Neuronal stem cell (in vitro differentiated cells): ENCODE measurements around the gene CHODL.

ENCODE experiments used
- DNase-seq: peaks from one replicate; pipeline ENCODE4 v3.0.0-alpha.2; 2013; ENCODE audit warnings: low spot score
- H2AFZ ChIP-seq: one replicate; pipeline ENCODE4 v1.6.1; 2013; ENCODE audit warnings: mild to moderate bottlenecking, low read length, inconsistent platforms
- H2AK5ac ChIP-seq: 2 replicates; pipeline ENCODE4 v1.6.1; 2013; ENCODE audit warnings: low read depth, mild to moderate bottlenecking, inconsistent platforms, low read length, moderate library complexity, mixed read lengths
- H2BK120ac ChIP-seq: 2 replicates; pipeline ENCODE4 v1.6.1; 2013; ENCODE audit warnings: low read depth, mild to moderate bottlenecking, inconsistent platforms, low read length, moderate library complexity, mixed read lengths
- H2BK12ac ChIP-seq: one replicate; pipeline ENCODE4 v1.6.1; 2013; ENCODE audit warnings: low read length, inconsistent platforms
- H2BK15ac ChIP-seq: 2 replicates; pipeline ENCODE4 v1.6.1; 2013; ENCODE audit warnings: mild to moderate bottlenecking, low read length, inconsistent platforms, mixed read lengths
- H2BK5ac ChIP-seq: one replicate; pipeline ENCODE4 v1.6.1; 2013; ENCODE audit warnings: inconsistent platforms, mild to moderate bottlenecking, low read length, moderate library complexity
- H3K14ac ChIP-seq: one replicate; pipeline ENCODE4 v1.6.1; 2013; ENCODE audit warnings: low read length, inconsistent platforms
- H3K18ac ChIP-seq: 2 replicates; pipeline ENCODE4 v1.6.1; 2013; ENCODE audit warnings: low read length, inconsistent platforms
- H3K23ac ChIP-seq: 2 replicates; pipeline ENCODE4 v1.6.1; 2013; ENCODE audit warnings: low read depth, mild to moderate bottlenecking, mixed read lengths, low read length, inconsistent platforms; ENCODE audit not compliant: poor library complexity
- H3K27ac ChIP-seq: replicated peaks from 3 replicates; pipeline ENCODE4 v1.5.1; 2013; ENCODE audit warnings: low read length, inconsistent platforms
- H3K27me3 ChIP-seq, 3 experiments: 2 replicates each; pipeline ENCODE4 v1.6.1; 2013; ENCODE audit warnings: low read length in 3 of 3, mild to moderate bottlenecking in 2 of 3, inconsistent platforms in 1 of 3, low read depth in 1 of 3, mixed read lengths in 1 of 3, moderate library complexity in 1 of 3; ENCODE audit not compliant: control insufficient read depth in 3 of 3, insufficient read depth in 3 of 3
- H3K36me3 ChIP-seq, 2 donors: replicated peaks in 1 of 2; 2 replicates each; pipeline ENCODE4 v1.6.1; 2013; ENCODE audit warnings: low read length in 2 of 2; ENCODE audit not compliant: control insufficient read depth in 2 of 2, insufficient read depth in 2 of 2
- H3K4ac ChIP-seq: 2 replicates; pipeline ENCODE4 v1.6.1; 2013; ENCODE audit warnings: inconsistent platforms, mild to moderate bottlenecking, low read length, moderate library complexity
- H3K4me1 ChIP-seq, 2 donors: 1 replicate in 1 of 2; 2 replicates in 1 of 2; pipeline ENCODE4 v1.6.1; 2013; ENCODE audit warnings: low read length in 2 of 2, low read depth in 1 of 2; ENCODE audit not compliant: control insufficient read depth in 2 of 2, insufficient read depth in 1 of 2
- H3K4me2 ChIP-seq: one replicate; pipeline ENCODE4 v1.6.1; 2013; ENCODE audit warnings: mild to moderate bottlenecking, low read length, inconsistent platforms; ENCODE audit not compliant: insufficient read depth, poor library complexity, severe bottlenecking
- H3K4me3 ChIP-seq, 2 donors: 2 replicates each; pipeline ENCODE4 v1.5.1; 2013; ENCODE audit warnings: low read length in 2 of 2, mild to moderate bottlenecking in 2 of 2, inconsistent platforms in 1 of 2, moderate library complexity in 1 of 2
- H3K79me1 ChIP-seq: one replicate; pipeline ENCODE4 v1.6.1; 2013; ENCODE audit warnings: low read depth, mild to moderate bottlenecking, inconsistent platforms, low read length, moderate library complexity
- H3K9ac ChIP-seq: one replicate; pipeline ENCODE4 v1.6.1; 2013; ENCODE audit warnings: mild to moderate bottlenecking, low read depth, low read length, inconsistent platforms; ENCODE audit not compliant: poor library complexity
- H3K9me3 ChIP-seq, 2 donors: replicated peaks in 1 of 2; 2 replicates each; pipeline versions ENCODE3 to v1.6.1; 2013; ENCODE audit warnings: low read length in 2 of 2, mild to moderate bottlenecking in 2 of 2, inconsistent platforms in 1 of 2, low read depth in 1 of 2, mixed read lengths in 1 of 2, moderate library complexity in 1 of 2; ENCODE audit not compliant: control insufficient read depth in 2 of 2, insufficient read depth in 1 of 2
- H4K8ac ChIP-seq: one replicate; pipeline ENCODE4 v1.6.1; 2013; ENCODE audit warnings: low read depth, mild to moderate bottlenecking, inconsistent platforms, low read length, moderate library complexity
- H4K91ac ChIP-seq: one replicate; pipeline ENCODE4 v1.6.1; 2013; ENCODE audit warnings: low read length, low read depth, mild to moderate bottlenecking, inconsistent platforms; ENCODE audit not compliant: poor library complexity
- WGBS, 2 donors: extraction: QIAGEN DNeasy Blood & Tissue Kit; methylation state at CpG; one replicate each; pipeline ENCODE4 v1.1.7; 2013; ENCODE audit warnings: missing lambda C conversion rate in 2 of 2, mixed read lengths in 1 of 2; ENCODE audit not compliant: insufficient read length in 2 of 2, insufficient replicate concordance in 1 of 2; ENCODE audit errors: extremely low coverage in 2 of 2; 5-methylcytosine and 5-hydroxymethylcytosine counted together

Gene CHODL

DNA sequence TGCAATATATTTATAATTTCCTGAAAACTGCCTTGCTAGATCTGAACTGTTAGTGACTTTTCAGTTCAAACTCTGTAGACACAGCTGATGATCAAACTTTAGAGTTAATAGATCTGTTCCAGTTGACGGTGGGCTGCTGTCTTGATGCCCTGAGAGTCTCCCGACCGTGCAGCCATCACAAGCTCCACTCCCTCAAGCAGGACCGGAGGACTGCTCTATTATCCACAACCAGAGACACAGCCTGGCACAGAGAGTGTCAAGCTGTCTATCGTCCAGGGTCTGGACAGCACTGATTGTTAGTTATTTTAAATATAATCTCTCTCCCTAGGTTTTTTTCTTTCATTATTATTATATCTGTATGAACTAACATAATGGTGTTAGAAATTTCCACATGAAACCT lies 8.0 kb downstream of the CHODL start:
- H3K4me2 ChIP-seq: no peak overlapping the region
- H3K9ac ChIP-seq: no peak overlapping the region
- no peak for DNase-seq
- H3K79me1 ChIP-seq: no peaks in the 10 kb centered on the region
- no peaks in the 10 kb centered on the region for H3K36me3 ChIP-seq
- H2AFZ ChIP-seq: no peak overlapping the region
- H3K23ac ChIP-seq: no peak overlapping the region
- H2AK5ac ChIP-seq: no peak overlapping the region
- H3K27me3 ChIP-seq: no peaks in the 10 kb centered on the region
- no peak overlapping the region for H4K8ac ChIP-seq
- no peak overlapping the region for H2BK5ac ChIP-seq
- no peak overlapping the region for H3K4ac ChIP-seq
- H3K14ac ChIP-seq: no peak overlapping the region
- H2BK12ac ChIP-seq: no peak overlapping the region
- H4K91ac ChIP-seq: no peak overlapping the region
- H3K4me1 ChIP-seq: no peaks in the 10 kb centered on the region
- no peaks in the 10 kb centered on the region for H3K9me3 ChIP-seq
- no peak overlapping the region for H3K18ac ChIP-seq
- no CpG with 5 or more reads among the region's 5 CpGs for WGBS, 2 donors
- H3K27ac ChIP-seq: no peak overlapping the region
- no peak overlapping the region for H3K4me3 ChIP-seq
- H2BK120ac ChIP-seq: no peak overlapping the region
- H2BK15ac ChIP-seq: no peak overlapping the region

- no peak overlapping the region for H3K27ac ChIP-seq
- WGBS, 2 donors: no CpG with 5 or more reads among the region's 2 CpGs
These were observed 8.6 kb downstream of the CHODL start for GRCh38 chr21:18253221-18253620.

DNA sequence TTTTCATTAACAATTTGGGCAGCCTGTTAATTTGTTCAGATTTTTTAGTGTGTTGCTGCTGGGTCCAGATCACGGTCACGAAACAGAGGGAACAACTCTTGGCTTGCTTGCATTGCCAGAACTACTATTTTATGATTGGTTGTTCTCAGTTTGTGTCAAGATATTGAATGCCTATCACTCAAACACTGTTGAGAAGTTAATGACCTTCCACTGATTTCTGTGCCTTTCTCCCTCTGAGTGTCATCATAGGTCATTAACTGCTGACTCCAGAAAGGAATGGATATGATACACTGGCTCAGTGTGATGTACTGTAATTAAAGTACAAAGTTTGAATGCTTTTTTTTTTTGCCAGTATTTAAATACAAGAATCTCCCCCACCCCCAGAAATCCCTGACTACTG lies 9.2 kb downstream of the CHODL start:
- Histone ChIP-seq H3K4ac (no peak overlapping the region), H2BK120ac (no peak overlapping the region), H3K18ac (no peak overlapping the region), H2BK15ac (no peak overlapping the region), H2AFZ (no peak overlapping the region), H4K91ac (no peak overlapping the region), H4K8ac (no peak overlapping the region), H3K36me3 (no peaks in the 10 kb centered on the region), H2BK12ac (no peak overlapping the region), H3K9me3 (no peaks in the 10 kb centered on the region), H3K4me1 (no peaks in the 10 kb centered on the region), H3K27me3 (no peaks in the 10 kb centered on the region), H3K9ac (no peak overlapping the region), H3K4me2 (no peak overlapping the region), H3K23ac (no peak overlapping the region), H3K79me1 (no peaks in the 10 kb centered on the region), H3K27ac (no peak overlapping the region), H2BK5ac (no peak overlapping the region), H3K4me3 (no peak overlapping the region), H2AK5ac (no peak overlapping the region), H3K14ac (no peak overlapping the region)
- WGBS, 2 donors: no CpG with 5 or more reads among the region's 2 CpGs
- DNase-seq: no peak

More at GRCh38 chr21:18253221-18253620, 8.6 kb downstream of the CHODL start:
- H3K36me3 ChIP-seq: no peaks in the 10 kb centered on the region
- no peak overlapping the region for H3K4ac ChIP-seq
- no peak overlapping the region for H3K23ac ChIP-seq
- H3K14ac ChIP-seq: no peak overlapping the region
- H4K8ac ChIP-seq: no peak overlapping the region
- no peak overlapping the region for H3K9ac ChIP-seq
- no peak overlapping the region for H3K4me2 ChIP-seq
- H2AFZ ChIP-seq: no peak overlapping the region
- no peak for DNase-seq
- H3K4me1 ChIP-seq: no peaks in the 10 kb centered on the region
- no peak overlapping the region for H2BK120ac ChIP-seq
- H2BK15ac ChIP-seq: no peak overlapping the region
- H3K4me3 ChIP-seq: no peak overlapping the region
- H3K18ac ChIP-seq: no peak overlapping the region
- H3K27me3 ChIP-seq: no peaks in the 10 kb centered on the region
- no peak overlapping the region for H2BK12ac ChIP-seq
- H2AK5ac ChIP-seq: no peak overlapping the region
- no peak overlapping the region for H2BK5ac ChIP-seq
- no peak overlapping the region for H4K91ac ChIP-seq
- no peaks in the 10 kb centered on the region for H3K79me1 ChIP-seq
- no peaks in the 10 kb centered on the region for H3K9me3 ChIP-seq

GRCh38 chr21:18265944-18266343 lies 21.3 kb downstream of the CHODL start:
- no peak overlapping the region for H3K4me2 ChIP-seq
- H2BK12ac ChIP-seq: no peak overlapping the region
- no peak overlapping the region for H3K14ac ChIP-seq
- H2BK120ac ChIP-seq: no peak overlapping the region
- no peaks in the 10 kb centered on the region for H3K9me3 ChIP-seq
- no peak overlapping the region for H2AK5ac ChIP-seq
- no CpG with 5 or more reads among the region's 2 CpGs for WGBS, 2 donors
- H2BK5ac ChIP-seq: no peak overlapping the region
- H3K18ac ChIP-seq: no peak overlapping the region
- no peaks in the 10 kb centered on the region for H3K36me3 ChIP-seq
- no peaks in the 10 kb centered on the region for H3K4me1 ChIP-seq
- DNase-seq: no peak
- H3K4ac ChIP-seq: no peak overlapping the region
- no peak overlapping the region for H2AFZ ChIP-seq
- H3K27ac ChIP-seq: no peak overlapping the region
- H3K79me1 ChIP-seq: no peaks in the 10 kb centered on the region
- no peak overlapping the region for H3K23ac ChIP-seq
- H3K27me3 ChIP-seq: no peaks in the 10 kb centered on the region
- H3K9ac ChIP-seq: no peak overlapping the region
- no peak overlapping the region for H3K4me3 ChIP-seq
- H4K8ac ChIP-seq: no peak overlapping the region
- H4K91ac ChIP-seq: no peak overlapping the region
- no peak overlapping the region for H2BK15ac ChIP-seq
